HG02642 (cell line): Measurements from ENCODE around the gene VRK3.
"Not testable (repeated sequence)": the region's sequence is repeated elsewhere in the genome, so short reads cannot be mapped to it uniquely, and the experiment has no call there.

Experiments used
- ATAC-seq: cut with Tn5 transposase; IDR thresholded peaks from one replicate; pipeline ENCODE4 v1.9.1; 2021; ENCODE audit warnings: mild to moderate bottlenecking; ENCODE audit not compliant: unreplicated experiment, poor library complexity

Gene VRK3

GRCh38 chr19:50025022-50025793, at the start of gene VRK3:
VRK3 (minus strand) TSS chr19:50025372; CDS start chr19:50016162, 9,210 bp downstream.
- ATAC-seq: peak; percentile 87

- ATAC-seq: not testable (repeated sequence)
Observed at GRCh38 chr19:50068382-50068781, 43.2 kb upstream of the VRK3 start.

- no peak for ATAC-seq
Observed at GRCh38 chr19:50067575-50067974, 42.4 kb upstream of the VRK3 start.

- ATAC-seq: no peak
Observed at GRCh38 chr19:50065938-50066337, 40.8 kb upstream of the VRK3 start.

- ATAC-seq: no peak
Observed at GRCh38 chr19:50061650-50062049, 36.5 kb upstream of the VRK3 start.

GRCh38 chr19:50060107-50060506, 34.9 kb upstream of the VRK3 start:
- ATAC-seq: no peak

GRCh38 chr19:50059045-50059444, 33.9 kb upstream of the VRK3 start:
- no peak for ATAC-seq

- ATAC-seq: no peak
Observed at GRCh38 chr19:50058425-50058824, 33.3 kb upstream of the VRK3 start.

GRCh38 chr19:50053119-50053518, 27.9 kb upstream of the VRK3 start:
- ATAC-seq: no peak

- no peak for ATAC-seq
Observed at GRCh38 chr19:50051964-50052363, 26.8 kb upstream of the VRK3 start.

- ATAC-seq: not testable (repeated sequence)
Observed at GRCh38 chr19:50051228-50051895, 26.2 kb upstream of the VRK3 start.

GRCh38 chr19:50050406-50051227, 25.4 kb upstream of the VRK3 start:
- ATAC-seq: no peak

GRCh38 chr19:50047671-50048070, 22.5 kb upstream of the VRK3 start:
- no peak for ATAC-seq

GRCh38 chr19:50046649-50047503, 21.7 kb upstream of the VRK3 start:
- no peak for ATAC-seq

- ATAC-seq: no peak
Observed at GRCh38 chr19:50044922-50045321, 19.8 kb upstream of the VRK3 start.

GRCh38 chr19:50043967-50044366, 18.8 kb upstream of the VRK3 start:
- no peak for ATAC-seq

- no peak for ATAC-seq
Observed at GRCh38 chr19:50042363-50043024, 17.3 kb upstream of the VRK3 start.

GRCh38 chr19:50040967-50041366, 15.8 kb upstream of the VRK3 start:
- no peak for ATAC-seq

GRCh38 chr19:50039968-50040367, 14.8 kb upstream of the VRK3 start:
- no peak for ATAC-seq

- ATAC-seq: no peak
Observed at GRCh38 chr19:50036908-50037307, 11.7 kb upstream of the VRK3 start.
